CD4-positive, alpha-beta memory T cell (primary cell): ENCODE data around the gene ATG4D. TPM values are rescaled to one million over a fixed set of nuclear protein-coding genes. Genes with fewer than 3 reads are reported as not detected.
A peak's percentile ranks its signal among the peaks of the same experiment; 100 is the strongest.

Source experiments
- CTCF ChIA-PET: fragments of 350-600 bp; sonication (Branson Sonifier 250); formaldehyde crosslinking; loops from one replicate; lab custom pipeline; 2021; ENCODE audit warnings: inconsistent platforms; ENCODE audit not compliant: partially characterized antibody; lab: Charles Lee
- POLR2A ChIA-PET: fragments of 350-600 bp; sonication (Branson Sonifier 250); formaldehyde crosslinking; loops from one replicate; lab custom pipeline; 2021; ENCODE audit not compliant: partially characterized antibody; lab: Charles Lee
- DNase-seq, 5 donors: peaks; one replicate each; pipeline versions ENCODE4 v3.0.0 to v3.0.0-alpha.2; 2020 to 2022; ENCODE audit warnings: mixed read lengths in 1 of 5
- H3K27ac ChIP-seq: one replicate; pipeline ENCODE4 v1.7.0; 2013; ENCODE audit warnings: low read depth, low read length
- H3K27me3 ChIP-seq: 2 replicates; pipeline ENCODE4 v1.7.0; 2013; ENCODE audit warnings: mild to moderate bottlenecking, low read length, moderate library complexity; ENCODE audit not compliant: insufficient read depth
- H3K36me3 ChIP-seq: 2 replicates; pipeline ENCODE4 v1.7.0; 2013; ENCODE audit warnings: mild to moderate bottlenecking, low read length, moderate library complexity; ENCODE audit not compliant: insufficient read depth
- H3K4me1 ChIP-seq: 2 replicates; pipeline ENCODE4 v1.7.0; 2013; ENCODE audit warnings: mild to moderate bottlenecking, low read length, moderate library complexity; ENCODE audit not compliant: insufficient read depth
- H3K4me3 ChIP-seq, 2 donors: one replicate each; pipeline ENCODE4 v1.7.0; 2013; ENCODE audit warnings: low read length in 2 of 2, mild to moderate bottlenecking in 1 of 2
- H3K9me3 ChIP-seq, 2 donors: one replicate each; pipeline ENCODE4 v1.7.0; 2013; ENCODE audit warnings: low read length in 2 of 2, control low read depth in 1 of 2; ENCODE audit not compliant: control insufficient read depth in 1 of 2
- H3K27ac Mint-ChIP-seq, 7 donors: one replicate each; pipeline ENCODE4 v1.8.0; 2020 to 2021; ENCODE audit warnings: mixed read lengths in 7 of 7, mild to moderate bottlenecking in 6 of 7, inconsistent platforms in 3 of 7, moderate library complexity in 3 of 7
- H3K27me3 Mint-ChIP-seq, 2 donors: one replicate each; pipeline ENCODE4 v1.8.0; 2020 to 2021; ENCODE audit warnings: mixed read lengths in 2 of 2
- H3K36me3 Mint-ChIP-seq, 2 donors: one replicate each; pipeline ENCODE4 v1.8.0; 2020 to 2021; ENCODE audit warnings: mixed read lengths in 2 of 2, inconsistent platforms in 1 of 2, mild to moderate bottlenecking in 1 of 2
- H3K4me1 Mint-ChIP-seq, 4 donors: one replicate each; pipeline ENCODE4 v1.8.0; 2020 to 2021; ENCODE audit warnings: mixed read lengths in 4 of 4, mild to moderate bottlenecking in 1 of 4
- H3K4me3 Mint-ChIP-seq, 8 donors: one replicate each; pipeline ENCODE4 v1.8.0; 2020 to 2021; ENCODE audit warnings: mixed read lengths in 8 of 8, mild to moderate bottlenecking in 7 of 8, moderate library complexity in 6 of 8, inconsistent platforms in 3 of 8
- H3K9me3 Mint-ChIP-seq, 8 donors: one replicate each; pipeline ENCODE4 v1.8.0; 2020 to 2021; ENCODE audit warnings: mixed read lengths in 8 of 8, mild to moderate bottlenecking in 5 of 8, inconsistent platforms in 3 of 8, moderate library complexity in 1 of 8
- intact Hi-C: fragments of 100-400 bp; cut with micrococcal nuclease; formaldehyde crosslinking; loops from one replicate; pipeline ENCODE4 v1.15.1; 2023
- polyA plus RNA-seq, 2 donors: library from polyadenylated mRNA; unstranded; fragments of 300-500 nt; fragmentation: Illumina TruSeq; gene quantifications; one replicate each; pipeline ENCODE4 v1.2.3, GENCODE V29; 2021
- total RNA-seq, 2 experiments: library from RNA; stranded (reverse); gene quantifications; one replicate each; pipeline ENCODE4 v1.2.3, GENCODE V29; 2021

ATG4D gene
- total and polyA plus RNA-seq, 4 experiments from 2014 or later: 9.3 to 58.6 (median 36.8) TPM

DNA sequence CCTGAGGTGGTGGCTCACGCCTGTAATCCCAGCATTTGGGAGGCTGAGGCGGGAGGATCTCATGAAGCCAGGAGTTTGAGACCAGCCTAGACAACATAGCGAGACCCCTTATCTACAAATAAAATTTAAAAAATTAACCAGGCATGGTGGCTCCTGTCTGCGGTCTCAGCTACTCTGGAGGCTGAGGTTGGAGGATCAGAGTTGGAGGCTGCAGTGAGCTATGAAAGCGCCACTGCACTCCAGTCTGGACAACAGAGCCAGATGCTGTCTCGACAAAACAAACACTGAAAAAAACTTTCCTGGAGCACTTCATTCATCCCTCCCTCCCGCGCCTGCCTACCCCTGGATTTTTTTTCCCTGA lies 665 bp upstream of the ATG4D start:
- no peaks in the 10 kb centered on the region for H3K27me3 ChIP-seq
- peak overlapping the region; percentile 86 for H3K27ac ChIP-seq
- H3K4me3 ChIP-seq: peak overlapping the region in 1 of 2 donors; percentile 66
- peaks cover 9 to 20% (median 14%) of the 10 kb centered on the region in 4 donors for H3K4me1 Mint-ChIP-seq
- no peak for DNase-seq
- peaks cover 18% of the 10 kb centered on the region for H3K4me1 ChIP-seq
- ChIA-PET POLR2A (interaction anchor here (1.0 to 6.8 kb wide), 5 partner anchors 11 to 60 kb away, joined by 3 to 69 read pairs (median 5); partner anchors contain the start of genes CDKN2D and KRI1), CTCF (interaction anchor here (1.0 to 3.8 kb wide), 13 partner anchors 10 to 157 kb away, joined by 3 to 51 read pairs (median 5); partner anchors contain the start of gene CDKN2D)
- intact Hi-C loops: loop anchor here (1.0 to 2.0 kb wide), 3 partner anchors 11 to 38 kb away; no protein-coding TSS in a partner anchor
- H3K36me3 Mint-ChIP-seq: peaks cover 0 to 11% of the 10 kb centered on the region in 2 donors
- H3K27me3 Mint-ChIP-seq: peaks cover 7 to 13% of the 10 kb centered on the region in 2 donors
- H3K4me3 Mint-ChIP-seq: peak overlapping the region; percentile 77 to 88 (median 84)
- no peaks in the 10 kb centered on the region for H3K9me3 Mint-ChIP-seq
- H3K36me3 ChIP-seq: peaks cover 10% of the 10 kb centered on the region
- no peaks in the 10 kb centered on the region for H3K9me3 ChIP-seq
- H3K27ac Mint-ChIP-seq: peak overlapping the region; percentile 61 to 93 (median 84)

DNA sequence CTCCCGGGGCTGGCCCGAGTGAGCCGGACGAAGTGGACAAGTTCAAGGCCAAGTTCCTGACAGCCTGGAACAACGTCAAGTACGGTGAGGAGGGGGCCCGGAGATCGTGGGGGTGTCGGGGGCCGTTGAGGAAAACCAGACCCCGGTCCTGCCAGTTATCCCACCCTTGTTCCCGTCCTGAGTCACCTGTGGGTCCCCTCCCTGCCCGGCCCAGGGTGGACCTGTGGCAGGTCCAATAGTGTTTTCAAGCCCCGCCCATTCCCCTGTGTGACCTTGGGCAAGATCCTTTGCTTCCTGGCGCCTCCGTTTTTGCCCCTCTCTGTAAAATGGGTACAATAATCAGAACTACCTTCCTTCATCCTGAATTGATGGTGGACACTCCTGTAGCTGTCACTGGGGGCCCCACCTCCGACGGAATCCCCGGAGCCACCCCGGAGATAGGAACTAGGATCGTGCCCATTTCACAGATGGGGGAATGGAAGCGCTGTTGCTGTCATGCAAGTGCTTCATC lies 593 bp downstream of the ATG4D start:
- POLR2A ChIA-PET: interaction anchor here (0.6 to 6.8 kb wide), 4 partner anchors 10 to 443 kb away, joined by 3 to 69 read pairs (median 15); partner anchors contain the start of genes CDKN2D and KRI1
- Mint-ChIP-seq H3K27me3 (peaks cover 2 to 6% of the 10 kb centered on the region in 2 donors), H3K27ac (peak overlapping the region; percentile 68 to 97 (median 91)), H3K4me1 (peaks cover 9 to 20% (median 14%) of the 10 kb centered on the region in 4 donors), H3K36me3 (peaks cover 3 to 22% of the 10 kb centered on the region in 2 donors), H3K4me3 (peak overlapping the region; percentile 89 to 94 (median 91)), H3K9me3 (no peaks in the 10 kb centered on the region)
- DNase-seq: peak in 3 of 5 donors; percentile 3 to 53 (median 9)
- peaks cover 18% of the 10 kb centered on the region for H3K4me1 ChIP-seq
- H3K36me3 ChIP-seq: peaks cover 19% of the 10 kb centered on the region
- H3K27ac ChIP-seq: peak overlapping the region; percentile 86
- CTCF ChIA-PET: interaction anchor here (1.0 kb wide), 1 partner anchor 12 kb away, joined by 3 read pairs; no protein-coding TSS in a partner anchor
- intact Hi-C loops: no loop called here
- H3K27me3 ChIP-seq: no peaks in the 10 kb centered on the region
- no peaks in the 10 kb centered on the region for H3K9me3 ChIP-seq
- peak overlapping the region; percentile 49 to 66 for H3K4me3 ChIP-seq

DNA sequence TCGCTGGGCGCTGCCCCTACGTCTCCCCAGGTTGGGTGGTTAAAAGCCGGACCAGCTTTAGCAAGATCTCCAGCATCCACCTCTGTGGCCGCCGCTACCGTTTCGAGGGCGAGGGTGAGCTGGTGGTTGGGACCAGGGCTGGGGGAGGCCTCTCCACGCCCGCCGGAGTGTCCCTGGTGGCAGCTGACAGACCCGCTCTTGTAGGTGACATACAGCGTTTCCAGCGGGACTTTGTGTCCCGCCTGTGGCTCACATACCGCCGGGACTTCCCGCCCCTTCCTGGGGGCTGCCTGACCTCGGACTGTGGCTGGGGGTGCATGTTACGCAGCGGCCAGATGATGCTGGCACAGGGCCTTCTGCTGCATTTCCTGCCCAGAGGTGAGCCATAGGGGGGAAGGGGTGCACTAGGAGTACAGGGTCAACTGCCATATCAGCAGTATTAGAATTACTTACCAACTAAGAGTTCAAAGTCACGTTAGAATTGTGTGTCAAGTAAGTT lies 1.1 kb downstream of the ATG4D start:
- ChIA-PET CTCF (interaction anchor here (1.0 kb wide), 1 partner anchor 12 kb away, joined by 3 read pairs; no protein-coding TSS in a partner anchor), POLR2A (interaction anchor here (1.3 to 6.8 kb wide), 3 partner anchors 9 to 23 kb away, joined by 5 to 69 read pairs (median 25); partner anchors contain the start of genes CDKN2D and KRI1)
- peak overlapping the region; percentile 89 to 94 (median 91) for H3K4me3 Mint-ChIP-seq
- Histone ChIP-seq H3K27me3 (no peaks in the 10 kb centered on the region), H3K27ac (peak overlapping the region; percentile 86), H3K4me3 (peak overlapping the region; percentile 49 to 66), H3K9me3 (no peaks in the 10 kb centered on the region), H3K36me3 (peaks cover 19% of the 10 kb centered on the region), H3K4me1 (peaks cover 18% of the 10 kb centered on the region)
- H3K9me3 Mint-ChIP-seq: no peaks in the 10 kb centered on the region
- H3K4me1 Mint-ChIP-seq: peaks cover 9 to 20% (median 14%) of the 10 kb centered on the region in 4 donors
- peak overlapping the region; percentile 68 to 97 (median 91) for H3K27ac Mint-ChIP-seq
- peaks cover 3 to 25% of the 10 kb centered on the region in 2 donors for H3K36me3 Mint-ChIP-seq
- peaks cover 2 to 6% of the 10 kb centered on the region in 2 donors for H3K27me3 Mint-ChIP-seq
- intact Hi-C loops: no loop called here
- peak in 3 of 5 donors; percentile 8 to 50 (median 12) for DNase-seq

DNA sequence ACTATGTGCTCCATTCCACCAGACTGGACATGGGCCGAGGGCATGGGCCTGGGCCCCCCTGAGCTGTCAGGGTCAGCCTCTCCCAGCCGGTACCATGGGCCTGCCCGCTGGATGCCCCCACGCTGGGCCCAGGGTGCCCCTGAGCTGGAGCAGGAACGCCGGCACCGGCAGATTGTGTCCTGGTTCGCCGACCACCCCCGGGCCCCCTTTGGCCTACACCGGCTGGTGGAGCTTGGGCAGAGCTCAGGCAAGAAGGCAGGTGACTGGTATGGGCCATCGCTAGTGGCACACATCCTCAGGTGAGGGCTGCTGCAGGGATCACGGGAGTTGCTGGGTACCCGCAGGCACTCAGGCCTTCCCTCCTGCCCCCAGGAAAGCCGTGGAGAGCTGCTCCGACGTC lies 3.1 kb downstream of the ATG4D start:
- ChIA-PET CTCF (no interaction called here), POLR2A (interaction anchor here (6.8 kb wide), 1 partner anchor 21 kb away, joined by 69 read pairs; the partner anchor contains the start of genes CDKN2D and KRI1)
- Mint-ChIP-seq H3K4me3 (no peak overlapping the region), H3K27ac (peak overlapping the region in 1 of 7 donors; percentile 41), H3K9me3 (no peaks in the 10 kb centered on the region), H3K4me1 (peaks cover 11 to 27% (median 17%) of the 10 kb centered on the region in 4 donors), H3K36me3 (peaks cover 12 to 39% of the 10 kb centered on the region in 2 donors), H3K27me3 (no peaks in the 10 kb centered on the region)
- H3K27me3 ChIP-seq: no peaks in the 10 kb centered on the region
- peaks cover 21% of the 10 kb centered on the region for H3K4me1 ChIP-seq
- H3K36me3 ChIP-seq: peaks cover 19% of the 10 kb centered on the region
- no peak for DNase-seq
- intact Hi-C loops: no loop called here
- H3K4me3 ChIP-seq: no peak overlapping the region
- no peaks in the 10 kb centered on the region for H3K9me3 ChIP-seq
- no peak overlapping the region for H3K27ac ChIP-seq

DNA sequence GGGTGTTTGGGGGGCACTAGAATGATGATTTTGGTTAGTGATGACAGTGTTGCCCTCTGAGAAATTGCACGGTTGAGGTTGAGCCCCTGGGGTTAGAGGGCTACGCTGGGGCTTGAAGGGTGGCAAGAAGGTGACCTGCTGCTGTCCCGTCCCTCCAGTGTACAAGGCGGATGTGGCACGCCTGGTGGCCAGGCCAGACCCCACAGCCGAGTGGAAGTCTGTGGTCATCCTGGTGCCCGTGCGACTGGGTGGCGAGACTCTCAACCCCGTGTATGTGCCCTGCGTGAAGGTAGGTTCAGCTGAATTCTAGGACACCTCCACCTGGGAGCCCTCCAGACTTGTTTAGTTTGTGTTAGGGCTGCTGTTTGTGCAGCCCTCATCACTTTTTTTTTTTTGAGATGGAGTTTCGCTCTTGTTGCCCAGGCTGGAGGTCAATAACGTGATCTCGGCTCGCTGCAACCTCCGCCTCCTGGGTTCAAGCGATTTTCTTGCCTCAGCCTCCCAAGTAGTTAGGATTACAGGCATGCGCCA lies 5.1 kb downstream of the ATG4D start:
- Mint-ChIP-seq H3K36me3 (peaks cover 22 to 57% of the 10 kb centered on the region in 2 donors), H3K27me3 (no peaks in the 10 kb centered on the region), H3K27ac (no peak overlapping the region), H3K4me1 (peaks cover 14 to 37% (median 24%) of the 10 kb centered on the region in 4 donors), H3K4me3 (no peak overlapping the region), H3K9me3 (no peaks in the 10 kb centered on the region)
- no peak for DNase-seq
- peaks cover 35% of the 10 kb centered on the region for H3K4me1 ChIP-seq
- ChIA-PET CTCF (interaction anchor here (2.5 kb wide), 1 partner anchor 41 kb away, joined by 9 read pairs; no protein-coding TSS in a partner anchor), POLR2A (interaction anchor here (1.0 to 1.5 kb wide), 2 partner anchors 17 to 19 kb away, joined by 3 to 5 read pairs; partner anchors contain the start of gene KRI1)
- no peaks in the 10 kb centered on the region for H3K27me3 ChIP-seq
- peaks cover 38% of the 10 kb centered on the region for H3K36me3 ChIP-seq
- no peak overlapping the region for H3K4me3 ChIP-seq
- intact Hi-C loops: no loop called here
- no peaks in the 10 kb centered on the region for H3K9me3 ChIP-seq
- no peak overlapping the region for H3K27ac ChIP-seq

DNA sequence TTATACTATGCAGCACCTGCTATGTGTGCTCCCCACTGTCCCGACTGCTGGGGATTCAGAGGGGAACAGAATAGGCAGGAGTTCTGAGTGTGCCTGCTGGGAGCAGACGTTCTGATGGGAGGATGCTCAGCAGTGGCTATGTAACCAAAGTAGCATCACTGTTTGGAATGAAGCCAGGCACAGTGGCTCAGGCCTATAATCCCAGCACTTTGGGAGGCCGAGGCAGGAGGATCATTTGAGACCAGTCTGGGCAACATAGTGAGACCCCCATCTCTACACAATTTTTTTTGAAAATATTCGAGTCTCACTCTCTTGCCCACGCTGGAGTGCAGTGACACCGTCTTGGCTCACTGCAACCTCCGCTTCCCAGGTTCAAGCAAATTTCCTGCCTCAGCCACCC lies 6.0 kb downstream of the ATG4D start:
- H3K4me1 ChIP-seq: peaks cover 37% of the 10 kb centered on the region
- Mint-ChIP-seq H3K9me3 (no peaks in the 10 kb centered on the region), H3K4me1 (peaks cover 22 to 40% (median 30%) of the 10 kb centered on the region in 4 donors), H3K36me3 (peaks cover 25 to 64% of the 10 kb centered on the region in 2 donors), H3K27me3 (no peaks in the 10 kb centered on the region), H3K27ac (peak overlapping the region in 2 of 7 donors; percentile 63 to 69), H3K4me3 (no peak overlapping the region)
- H3K27me3 ChIP-seq: no peaks in the 10 kb centered on the region
- H3K36me3 ChIP-seq: peaks cover 43% of the 10 kb centered on the region
- H3K9me3 ChIP-seq: no peaks in the 10 kb centered on the region
- POLR2A ChIA-PET: no interaction called here
- no peak for DNase-seq
- H3K4me3 ChIP-seq: no peak overlapping the region
- CTCF ChIA-PET: no interaction called here
- H3K27ac ChIP-seq: no peak overlapping the region
- intact Hi-C loops: no loop called here
